ENCODE data around the gene SLIT3. TPM values are rescaled to one million over a fixed set of nuclear protein-coding genes. Genes with fewer than 3 reads are reported as not detected.

The SLIT3 gene
- polyA plus RNA-seq, 1 of the 3 experiments (the other 2 are of a cell fraction): 119 TPM

GRCh38 chr5:168740811-168741213 lies 560.1 kb downstream of the SLIT3 start:
- POLR2A ChIA-PET: interaction anchor here (0.6 kb wide), 1 partner anchor 436 kb away, joined by 4 read pairs; no protein-coding TSS in a partner anchor

More at GRCh38 chr5:168740811-168741213, 560.1 kb downstream of the SLIT3 start:
- TF ChIP-seq MAX (IDR thresholded peaks at IDR 0.05; ENCODE audit: low read depth) (no peak), USF1 (IDR thresholded peaks at IDR 0.05; ENCODE audit: borderline replicate concordance, low read depth) (no peak), FOXJ3 (CRISPR knock-in tag; IDR thresholded peaks at IDR 0.05) (no peak), TAF1 (IDR thresholded peaks at IDR 0.05; ENCODE audit: borderline replicate concordance, low read depth, low read length) (no peak), SMC3 (IDR thresholded peaks at IDR 0.05; ENCODE audit: low read depth, low read length) (no peak), TCF12 (IDR thresholded peaks at IDR 0.05) (no peak), EZH2phosphoT487 (IDR thresholded peaks at IDR 0.05; ENCODE audit: borderline replicate concordance, low read depth) (no peak), ELF1 (IDR thresholded peaks at IDR 0.05) (no peak), RFX5 (IDR thresholded peaks at IDR 0.05; ENCODE audit: low read length) (no peak), PBX3 (IDR thresholded peaks at IDR 0.05) (no peak), FOSL2 (IDR thresholded peaks at IDR 0.05; ENCODE audit: borderline replicate concordance, low read depth) (no peak), CHD2 (IDR thresholded peaks at IDR 0.05; ENCODE audit: low read length, partially characterized antibody) (no peak), NFIC (IDR thresholded peaks at IDR 0.05; ENCODE audit: borderline replicate concordance) (no peak), RCOR1 (IDR thresholded peaks at IDR 0.05; ENCODE audit: low read length) (no peak), CTCF (IDR thresholded peaks at IDR 0.05) (no peak), GATA2 (CRISPR knock-in tag; IDR thresholded peaks at IDR 0.05) (no peak)
- no peaks in the 10 kb centered on the region for H3F3A ChIP-seq (replicated peaks; ENCODE audit: insufficient read depth)
- H3K27ac ChIP-seq (ENCODE audit: low read depth in 2 of 2, low read length in 1 of 2): no peak overlapping the region
- peaks cover 16 to 68% of the 10 kb centered on the region in 2 experiments for H3K36me3 ChIP-seq (replicated peaks in 1 of 2; ENCODE audit: control insufficient read depth in 1 of 2, insufficient read depth in 2 of 2, low read length in 1 of 2)
- no peaks in the 10 kb centered on the region for H3K27me3 ChIP-seq (ENCODE audit: insufficient read depth)
- WGBS (ENCODE audit: low lambda C conversion rate): 96% methylated on average over 6 of the region's 8 CpGs
- no peaks in the 10 kb centered on the region for H3K79me2 ChIP-seq (ENCODE audit: insufficient read depth)
- H3K9ac ChIP-seq: no peak overlapping the region
- H4K20me1 ChIP-seq (ENCODE audit: insufficient read depth): no peaks in the 10 kb centered on the region
- H2AFZ ChIP-seq (ENCODE audit: low read depth): no peak overlapping the region
- DNase-seq: no peak
- H3K9me3 ChIP-seq: no peaks in the 10 kb centered on the region
- CTCF ChIA-PET: interaction anchor here (1.0 to 2.5 kb wide), 3 partner anchors 19 to 206 kb away, joined by 3 to 11 read pairs (median 3); no protein-coding TSS in a partner anchor
- peaks cover 0 to 13% of the 10 kb centered on the region in 2 experiments; a peak in 1 of 4 replicates for H3K4me1 ChIP-seq (ENCODE audit: control insufficient read depth in 1 of 2, insufficient read depth in 2 of 2, low read depth in 1 of 2, low read length in 1 of 2)
- H3K4me3 ChIP-seq (ENCODE audit: low read depth in 2 of 2, low read length in 1 of 2): no peak overlapping the region
- no peak overlapping the region for H3K4me2 ChIP-seq
- H3K9me2 ChIP-seq: no peaks in the 10 kb centered on the region

Measured in SK-N-SH (cell line).